ENCODE measurements around the gene ZRANB1.

The ZRANB1 gene

DNA sequence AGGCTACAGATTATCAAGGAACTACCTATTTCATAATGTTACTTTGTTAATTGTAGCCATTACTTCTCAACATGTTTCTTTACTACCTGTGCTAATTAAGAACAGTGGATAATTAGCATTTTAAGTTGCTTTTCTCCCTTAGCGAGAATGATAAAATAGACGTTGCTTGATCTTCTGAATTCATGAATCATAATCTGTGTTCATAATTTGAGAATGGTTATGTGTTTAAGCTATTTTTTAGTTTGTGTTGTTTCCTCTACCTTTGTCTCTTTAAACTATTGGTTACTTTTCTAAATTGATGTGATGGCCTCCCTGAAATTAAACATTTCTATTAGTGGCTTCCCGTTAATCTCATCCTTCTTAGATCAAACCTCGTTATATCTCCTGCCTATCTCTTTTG is at the start of gene ZRANB1:
Gene ZRANB1 (plus strand): TSS at position 301 of the 400 bp plus-strand sequence. CDS start 371 bp downstream, outside the sequence.
- TF ChIP-seq, protein P1, sequence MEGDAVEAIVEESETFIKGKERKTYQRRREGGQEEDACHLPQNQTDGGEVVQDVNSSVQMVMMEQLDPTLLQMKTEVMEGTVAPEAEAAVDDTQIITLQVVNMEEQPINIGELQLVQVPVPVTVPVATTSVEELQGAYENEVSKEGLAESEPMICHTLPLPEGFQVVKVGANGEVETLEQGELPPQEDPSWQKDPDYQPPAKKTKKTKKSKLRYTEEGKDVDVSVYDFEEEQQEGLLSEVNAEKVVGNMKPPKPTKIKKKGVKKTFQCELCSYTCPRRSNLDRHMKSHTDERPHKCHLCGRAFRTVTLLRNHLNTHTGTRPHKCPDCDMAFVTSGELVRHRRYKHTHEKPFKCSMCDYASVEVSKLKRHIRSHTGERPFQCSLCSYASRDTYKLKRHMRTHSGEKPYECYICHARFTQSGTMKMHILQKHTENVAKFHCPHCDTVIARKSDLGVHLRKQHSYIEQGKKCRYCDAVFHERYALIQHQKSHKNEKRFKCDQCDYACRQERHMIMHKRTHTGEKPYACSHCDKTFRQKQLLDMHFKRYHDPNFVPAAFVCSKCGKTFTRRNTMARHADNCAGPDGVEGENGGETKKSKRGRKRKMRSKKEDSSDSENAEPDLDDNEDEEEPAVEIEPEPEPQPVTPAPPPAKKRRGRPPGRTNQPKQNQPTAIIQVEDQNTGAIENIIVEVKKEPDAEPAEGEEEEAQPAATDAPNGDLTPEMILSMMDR (IDR thresholded peaks at IDR 0.05; ENCODE audit: low read depth, low read length): no peak
- no peak for DNase-seq (ENCODE audit: extremely low read depth, low read depth)

DNA sequence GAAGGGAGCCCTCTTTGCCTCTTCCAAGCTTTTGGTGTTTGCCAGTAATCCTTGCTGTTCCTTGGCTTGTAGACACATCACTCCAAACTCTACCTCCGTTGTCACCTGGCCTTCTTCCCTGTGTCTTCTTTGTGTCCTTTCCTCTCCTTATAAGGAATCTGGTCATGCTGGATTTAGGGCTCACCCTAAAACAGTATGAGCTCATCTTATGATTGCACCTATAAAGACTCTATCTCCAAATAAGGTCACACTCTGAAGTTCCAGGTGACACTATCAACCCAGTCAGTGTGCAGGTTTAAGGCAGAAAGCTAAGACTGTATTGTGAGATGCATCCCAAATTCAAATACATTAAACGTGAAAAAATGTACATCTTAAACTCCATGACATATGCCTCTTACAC is 49.0 kb upstream of the ZRANB1 start:
- TF ChIP-seq, protein P1 (IDR thresholded peaks at IDR 0.05; ENCODE audit: low read depth, low read length): no peak
- no peak for DNase-seq (ENCODE audit: extremely low read depth, low read depth)

DNA sequence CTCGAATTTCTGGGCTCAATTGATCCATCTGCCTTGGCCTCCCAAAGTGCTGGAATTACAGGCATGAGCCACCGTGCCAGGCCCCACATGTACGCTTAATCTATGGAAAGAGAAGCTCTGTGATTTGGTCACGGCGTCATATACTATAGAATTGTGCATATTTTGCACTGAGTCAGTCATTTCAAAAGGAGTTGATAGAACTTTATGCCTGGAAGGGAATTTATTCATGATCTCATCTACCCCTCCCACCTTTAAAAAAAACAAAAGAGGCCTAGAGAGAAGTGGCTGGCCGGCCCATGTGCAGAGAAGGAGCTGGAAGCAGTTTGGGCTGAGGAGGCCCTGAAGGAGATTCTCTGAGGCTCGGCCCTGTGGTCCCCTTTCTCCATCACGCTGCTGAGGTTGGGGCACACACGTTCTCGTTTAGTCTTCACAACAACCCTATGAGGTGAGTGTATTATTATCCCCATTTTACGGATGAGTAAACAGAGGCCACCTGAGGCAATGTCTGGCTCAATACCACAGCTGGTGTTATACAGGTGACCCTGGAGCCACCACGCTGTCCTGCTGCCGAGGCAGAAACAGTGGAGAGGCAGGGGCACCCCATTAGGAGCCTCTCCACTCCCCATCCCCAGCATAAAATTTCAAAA is 47.2 kb upstream of the ZRANB1 start:
- no peak for DNase-seq (ENCODE audit: extremely low read depth, low read depth)
- TF ChIP-seq, protein P1 (IDR thresholded peaks at IDR 0.05; ENCODE audit: low read depth, low read length): no peak

DNA sequence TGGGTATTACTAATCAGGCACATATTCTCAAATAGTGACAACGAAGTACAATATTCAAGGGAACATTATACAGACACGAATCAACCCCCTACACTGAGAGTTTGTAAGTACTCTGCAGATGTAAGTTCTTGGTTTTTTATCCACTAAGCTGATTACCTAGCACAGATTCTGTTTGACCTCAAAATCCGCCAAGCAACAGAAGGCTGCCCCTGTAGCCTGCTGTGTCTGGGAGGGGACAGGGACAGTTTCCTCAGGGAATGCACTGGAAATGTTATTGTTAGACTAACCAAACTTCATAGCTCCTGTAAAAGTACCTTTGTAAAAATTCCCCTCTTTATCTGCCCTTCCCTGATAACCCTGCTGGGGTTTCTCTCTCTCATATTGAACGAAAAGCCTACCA is 45.2 kb upstream of the ZRANB1 start:
- TF ChIP-seq, protein P1 (IDR thresholded peaks at IDR 0.05; ENCODE audit: low read depth, low read length): no peak
- DNase-seq (ENCODE audit: extremely low read depth, low read depth): no peak

DNA sequence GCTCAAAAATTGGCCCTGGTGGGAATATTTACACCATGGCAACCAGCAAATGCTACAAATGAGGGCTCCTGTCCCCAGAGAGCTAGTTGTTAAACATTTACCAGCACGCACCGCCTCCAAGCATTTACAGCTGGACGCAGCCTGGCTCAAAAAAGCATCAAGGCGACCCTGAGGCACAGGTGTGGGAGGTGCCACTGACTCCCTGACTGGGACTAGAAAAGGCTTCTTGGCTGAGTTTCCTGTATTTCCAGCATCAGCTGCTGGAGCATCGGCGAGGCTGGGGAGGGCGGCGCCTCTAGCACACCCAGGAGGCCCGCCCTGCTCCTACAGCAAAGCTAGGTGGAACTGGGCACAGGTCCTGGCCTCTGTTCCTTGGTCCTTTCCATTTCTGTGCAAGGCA is 43.5 kb upstream of the ZRANB1 start:
- TF ChIP-seq, protein P1 (IDR thresholded peaks at IDR 0.05; ENCODE audit: low read depth, low read length): no peak

DNA sequence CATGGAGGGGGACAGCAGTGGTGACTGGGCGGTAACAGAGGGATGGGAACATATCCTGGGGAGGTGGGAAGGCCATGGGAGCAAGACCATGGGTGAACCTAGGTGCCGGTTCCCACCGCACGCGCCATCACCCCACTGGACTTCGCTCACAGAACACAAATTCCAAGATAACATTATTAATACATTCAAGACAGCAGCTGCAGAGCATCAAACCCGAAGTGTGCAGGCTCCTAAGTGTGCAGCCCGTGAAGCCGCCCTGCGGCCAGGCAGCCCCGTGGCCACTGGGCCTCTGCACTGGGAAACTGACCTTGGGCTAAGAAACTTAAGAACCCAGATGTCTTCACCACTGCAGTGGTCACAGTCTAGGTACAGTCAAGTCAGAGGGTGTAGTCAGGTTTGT is 42.8 kb upstream of the ZRANB1 start:
- DNase-seq (ENCODE audit: extremely low read depth, low read depth): no peak
- TF ChIP-seq, protein P1 (IDR thresholded peaks at IDR 0.05; ENCODE audit: low read depth, low read length): no peak

More for the DNA sequence above, 43.5 kb upstream of the ZRANB1 start:
- DNase-seq (ENCODE audit: extremely low read depth, low read depth): no peak

DNA sequence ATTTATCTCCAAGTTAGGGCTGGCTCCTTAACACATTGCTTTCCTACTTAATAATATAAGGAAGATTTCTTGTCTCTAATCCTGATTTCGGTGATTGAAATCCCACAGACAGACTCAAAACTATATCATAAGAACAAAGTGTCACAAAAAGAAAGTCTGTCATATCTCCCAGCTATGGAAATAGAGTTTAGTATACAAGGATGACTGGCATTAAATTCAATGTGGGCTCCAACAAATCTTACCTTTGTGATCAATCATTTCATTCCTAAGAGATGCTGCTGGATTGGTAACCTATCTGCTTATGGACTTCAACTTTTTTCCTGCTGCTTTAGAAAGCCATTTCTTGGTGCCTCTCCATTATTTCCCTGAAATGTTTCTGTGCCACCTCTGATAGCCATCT is 39.5 kb upstream of the ZRANB1 start:
- TF ChIP-seq, protein P1 (IDR thresholded peaks at IDR 0.05; ENCODE audit: low read depth, low read length): no peak

More for the DNA sequence above, 39.5 kb upstream of the ZRANB1 start:
- no peak for DNase-seq (ENCODE audit: extremely low read depth, low read depth)

All from AG09319 (cell line).